RWPE2 (cell line): ENCODE results near the gene TUBB2B.
"Not testable (repeated sequence)": the region's sequence is repeated elsewhere in the genome, so short reads cannot be mapped to it uniquely, and the experiment has no call there.

Source experiments
- ATAC-seq: fragments of 200-7000 bp; cut with Tn5 transposase; 3 replicates; pipeline ENCODE4 v1.9.1; 2021; ENCODE audit warnings: low read depth
- DNase-seq: peaks from one replicate; pipeline ENCODE4 v3.0.0-alpha.2; 2020; ENCODE audit warnings: low spot score
- H3K27ac ChIP-seq: fragments of 450-650 bp; 2 replicates; pipeline ENCODE4 v1.5.1; 2017; ENCODE audit warnings: mild to moderate bottlenecking; ENCODE audit not compliant: poor library complexity, severe bottlenecking
- H3K27me3 ChIP-seq: fragments of 250-450 bp; sonication (Bioruptor Pico); 2 replicates; pipeline ENCODE4 v1.5.1; 2021; ENCODE audit warnings: mild to moderate bottlenecking, moderate library complexity; ENCODE audit not compliant: insufficient read depth, poor library complexity, severe bottlenecking
- H3K36me3 ChIP-seq: fragments of 250-450 bp; sonication (Bioruptor Pico); 2 replicates; pipeline ENCODE4 v1.5.1; 2020; ENCODE audit warnings: low read depth, mild to moderate bottlenecking, moderate library complexity
- H3K4me1 ChIP-seq: fragments of 250-450 bp; sonication (Bioruptor Pico); 2 replicates; pipeline ENCODE4 v1.5.1; 2021; ENCODE audit warnings: mild to moderate bottlenecking, moderate library complexity; ENCODE audit not compliant: insufficient read depth, poor library complexity, severe bottlenecking
- H3K4me3 ChIP-seq: fragments of 250-450 bp; sonication (Bioruptor Pico); 2 replicates; pipeline ENCODE4 v1.5.1; 2021; ENCODE audit warnings: mild to moderate bottlenecking, moderate library complexity; ENCODE audit not compliant: severe bottlenecking
- H3K9me3 ChIP-seq: fragments of 250-450 bp; sonication (Bioruptor Pico); 2 replicates; pipeline ENCODE4 v1.5.1; 2021; ENCODE audit warnings: mild to moderate bottlenecking, moderate library complexity; ENCODE audit not compliant: severe bottlenecking
- CTCF ChIP-seq: fragments of 450-650 bp; IDR thresholded peaks from one replicate; pipeline ENCODE4 v1.5.1; 2017; ENCODE audit warnings: mild to moderate bottlenecking, moderate library complexity; ENCODE audit not compliant: poor library complexity, severe bottlenecking

Gene TUBB2B

GRCh38 chr6:3245216-3245615 is 17.8 kb upstream of the TUBB2B start:
- DNase-seq = no peak
- no peaks in the 10 kb centered on the region for H3K27me3 ChIP-seq
- TF ChIP-seq CTCF = no peak
- H3K36me3 ChIP-seq = no peaks in the 10 kb centered on the region
- peaks cover 5% of the 10 kb centered on the region for H3K4me1 ChIP-seq
- H3K9me3 ChIP-seq = no peaks in the 10 kb centered on the region
- ATAC-seq = no peak
- no peak overlapping the region for H3K27ac ChIP-seq
- no peak overlapping the region for H3K4me3 ChIP-seq

- not testable (repeated sequence) for DNase-seq, H3K9me3 ChIP-seq, H3K4me1 ChIP-seq, H3K4me3 ChIP-seq, H3K27me3 ChIP-seq, H3K36me3 ChIP-seq, H3K27ac ChIP-seq, ATAC-seq
Measured at GRCh38 chr6:3244832-3245161, 17.3 kb upstream of the TUBB2B start.

GRCh38 chr6:3244003-3244831 is 16.8 kb upstream of the TUBB2B start:
- Histone ChIP-seq H3K4me3 (no peak overlapping the region), H3K27ac (no peak overlapping the region), H3K27me3 (no peaks in the 10 kb centered on the region), H3K36me3 (no peaks in the 10 kb centered on the region), H3K9me3 (no peaks in the 10 kb centered on the region), H3K4me1 (peaks cover 5% of the 10 kb centered on the region)
- ATAC-seq (no peak), DNase-seq (no peak)
- TF ChIP-seq CTCF = no peak

GRCh38 chr6:3242768-3243167 is 15.3 kb upstream of the TUBB2B start:
- Histone ChIP-seq H3K27ac (no peak overlapping the region), H3K4me3 (no peak overlapping the region), H3K4me1 (peaks cover under 1% of the 10 kb centered on the region), H3K9me3 (no peaks in the 10 kb centered on the region), H3K36me3 (no peaks in the 10 kb centered on the region), H3K27me3 (no peaks in the 10 kb centered on the region)
- no peak for TF ChIP-seq CTCF
- ATAC-seq = no peak
- DNase-seq = no peak

- not testable (repeated sequence) for DNase-seq, H3K4me1 ChIP-seq, H3K36me3 ChIP-seq, ATAC-seq, H3K27me3 ChIP-seq, H3K9me3 ChIP-seq, H3K4me3 ChIP-seq, H3K27ac ChIP-seq
Measured at GRCh38 chr6:3241745-3242144, 14.3 kb upstream of the TUBB2B start.

GRCh38 chr6:3240595-3240994 is 13.1 kb upstream of the TUBB2B start:
- TF ChIP-seq CTCF = no peak
- H3K36me3 ChIP-seq = no peaks in the 10 kb centered on the region
- DNase-seq (no peak), ATAC-seq (no peak)
- H3K27me3 ChIP-seq = no peaks in the 10 kb centered on the region
- no peaks in the 10 kb centered on the region for H3K9me3 ChIP-seq
- no peak overlapping the region for H3K27ac ChIP-seq
- H3K4me1 ChIP-seq = no peaks in the 10 kb centered on the region
- no peak overlapping the region for H3K4me3 ChIP-seq
